GM12891 (cell line): Measurements from ENCODE around the gene TNFRSF25. TPM values are rescaled to one million over a fixed set of nuclear protein-coding genes. Genes with fewer than 3 reads are reported as not detected.

ENCODE experiments used
- DNase-seq: peaks from one replicate; pipeline ENCODE4 v3.0.0; 2011; ENCODE audit warnings: low spot score; ENCODE audit not compliant: insufficient read length
- FAIRE-seq: peaks from 2 replicates; lab custom pipeline; 2011; peaks lifted over from hg19 to GRCh38; lab: Jason Lieb, UNC
- PAX5 ChIP-seq: IDR thresholded peaks from 2 replicates; pipeline ENCODE4 v1.6.1; 2011; ENCODE audit warnings: low read length, moderate library complexity, mild to moderate bottlenecking; ENCODE audit not compliant: insufficient read depth, severe bottlenecking
- POLR2A ChIP-seq: IDR thresholded peaks from 2 replicates; pipeline ENCODE4 v1.6.1; 2011; ENCODE audit warnings: low read depth, low read length, control low read depth
- POLR2AphosphoS5 ChIP-seq: IDR thresholded peaks from 2 replicates; pipeline ENCODE4 v1.6.1; 2011; ENCODE audit warnings: low read depth, low read length, control low read depth
- POU2F2 ChIP-seq: IDR thresholded peaks from 2 replicates; pipeline ENCODE4 v1.6.1; 2011; ENCODE audit warnings: low read depth, mild to moderate bottlenecking, control low read depth, low read length, moderate library complexity
- SPI1 ChIP-seq: IDR thresholded peaks from 2 replicates; pipeline ENCODE4 v1.6.1; 2011; ENCODE audit warnings: low read depth, low read length, control low read depth
- TAF1 ChIP-seq: IDR thresholded peaks from 2 replicates; pipeline ENCODE4 v1.6.1; 2011; ENCODE audit warnings: low read depth, low read length, control low read depth
- polyA plus RNA-seq: library from polyadenylated mRNA; unstranded; fragments of >200 nt; gene quantifications from one replicate; pipeline ENCODE4 v1.2.1, GENCODE V29; 2012; ENCODE audit warnings: low read depth, missing spikeins, inconsistent platforms; ENCODE audit not compliant: missing spikeins

TNFRSF25 gene, protein sequence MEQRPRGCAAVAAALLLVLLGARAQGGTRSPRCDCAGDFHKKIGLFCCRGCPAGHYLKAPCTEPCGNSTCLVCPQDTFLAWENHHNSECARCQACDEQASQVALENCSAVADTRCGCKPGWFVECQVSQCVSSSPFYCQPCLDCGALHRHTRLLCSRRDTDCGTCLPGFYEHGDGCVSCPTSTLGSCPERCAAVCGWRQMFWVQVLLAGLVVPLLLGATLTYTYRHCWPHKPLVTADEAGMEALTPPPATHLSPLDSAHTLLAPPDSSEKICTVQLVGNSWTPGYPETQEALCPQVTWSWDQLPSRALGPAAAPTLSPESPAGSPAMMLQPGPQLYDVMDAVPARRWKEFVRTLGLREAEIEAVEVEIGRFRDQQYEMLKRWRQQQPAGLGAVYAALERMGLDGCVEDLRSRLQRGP
- 0.46 TPM for polyA plus RNA-seq

DNA sequence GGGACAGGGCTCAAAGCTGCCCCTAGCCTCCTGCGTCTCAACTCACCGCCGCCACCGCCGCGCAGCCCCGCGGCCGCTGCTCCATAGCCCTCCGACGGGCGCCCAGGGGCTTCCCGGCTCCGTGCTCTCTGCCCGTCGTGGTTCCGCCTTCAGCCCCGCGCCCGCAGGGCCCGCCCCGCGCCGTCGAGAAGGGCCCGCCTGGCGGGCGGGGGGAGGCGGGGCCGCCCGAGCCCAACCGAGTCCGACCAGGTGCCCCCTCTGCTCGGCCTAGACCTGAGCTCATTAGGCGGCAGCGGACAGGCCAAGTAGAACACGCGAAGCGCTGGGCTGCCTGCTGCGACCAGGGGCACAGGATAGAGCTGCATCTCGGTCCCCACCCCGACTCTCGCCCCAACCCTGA, at the start of gene TNFRSF25:
Gene TNFRSF25 (minus strand): TSS at position 151 of the 400 bp plus-strand sequence. CDS start 66 bp downstream, at position 85.
- TF ChIP-seq POU2F2 = no peak
- no peak for TF ChIP-seq PAX5
- TF ChIP-seq POLR2AphosphoS5 = no peak
- TF ChIP-seq TAF1 = no peak
- TF ChIP-seq SPI1 = no peak
- no peak for TF ChIP-seq POLR2A
- no peak for DNase-seq
- FAIRE-seq = no peak

DNA sequence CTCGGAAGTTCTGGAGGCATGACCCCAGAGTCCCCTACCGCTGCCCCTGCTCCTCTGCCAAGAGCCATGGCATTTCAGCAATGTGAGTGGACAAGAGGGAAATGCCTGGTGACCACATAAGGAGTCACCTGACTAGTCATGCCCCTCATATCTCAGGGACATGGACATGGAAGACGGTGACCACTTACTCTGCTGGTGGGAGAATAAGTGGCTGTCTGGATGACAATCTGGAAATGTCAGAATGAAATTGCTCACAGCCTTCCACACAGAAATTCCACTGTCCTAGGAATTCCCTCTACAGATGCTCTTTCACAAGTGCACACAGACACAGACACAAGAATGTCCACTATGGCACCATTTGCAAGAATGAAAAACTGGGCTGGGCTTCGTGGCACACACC, 49.8 kb upstream of the TNFRSF25 start:
- no peak for FAIRE-seq
- DNase-seq = no peak
- no peak for TF ChIP-seq POLR2AphosphoS5
- TF ChIP-seq TAF1 = no peak
- no peak for TF ChIP-seq POLR2A
- no peak for TF ChIP-seq SPI1
- TF ChIP-seq PAX5 = no peak
- TF ChIP-seq POU2F2 = no peak

DNA sequence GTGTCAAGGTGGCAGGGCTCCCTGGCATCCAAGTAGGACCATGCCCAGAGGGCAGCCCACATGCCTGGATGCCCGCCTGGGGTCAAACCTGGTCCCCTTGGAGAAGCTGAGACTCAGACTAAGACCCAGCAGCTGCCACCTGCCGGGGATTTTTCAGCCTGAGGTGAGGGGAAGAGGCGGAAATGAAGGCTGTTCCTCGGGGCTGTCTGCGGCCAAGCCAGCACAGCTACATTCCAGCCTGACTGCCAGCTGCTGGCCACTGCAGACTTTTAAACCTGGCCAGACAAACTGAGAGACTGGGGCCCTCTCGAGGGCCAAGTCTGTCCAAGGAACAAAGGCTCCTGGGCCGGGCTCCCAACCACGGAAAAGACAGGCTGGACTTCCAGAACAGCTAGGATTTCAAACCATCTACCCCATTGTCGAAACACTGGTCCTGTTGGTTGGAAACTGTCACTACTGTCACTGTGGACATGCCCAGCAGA, 47.4 kb upstream of the TNFRSF25 start:
- FAIRE-seq (no peak), DNase-seq (no peak)
- TF ChIP-seq SPI1 (no peak), POU2F2 (no peak), PAX5 (no peak), TAF1 (no peak), POLR2AphosphoS5 (no peak), POLR2A (no peak)

DNA sequence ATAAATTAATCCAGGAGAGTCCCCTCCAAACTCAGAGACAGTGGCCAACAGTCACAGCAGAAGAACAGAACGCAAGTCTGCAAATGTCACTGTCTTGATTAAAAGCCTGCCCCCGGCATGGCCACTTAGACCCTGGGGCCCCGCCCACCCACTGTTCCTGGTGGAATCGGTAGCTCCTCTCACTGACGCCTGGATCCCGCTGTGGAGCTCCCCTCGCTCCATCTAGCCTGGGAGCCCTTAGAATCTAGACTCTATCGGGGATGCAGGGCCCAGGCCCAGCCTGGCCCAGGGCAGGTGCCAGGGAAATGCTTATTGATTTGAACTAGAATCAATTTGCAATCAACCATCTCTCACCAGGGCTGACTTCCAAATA, 46.9 kb upstream of the TNFRSF25 start:
- TF ChIP-seq POU2F2 (no peak), SPI1 (no peak), PAX5 (no peak), TAF1 (no peak), POLR2A (no peak), POLR2AphosphoS5 (no peak)
- DNase-seq = no peak
- FAIRE-seq = no peak

DNA sequence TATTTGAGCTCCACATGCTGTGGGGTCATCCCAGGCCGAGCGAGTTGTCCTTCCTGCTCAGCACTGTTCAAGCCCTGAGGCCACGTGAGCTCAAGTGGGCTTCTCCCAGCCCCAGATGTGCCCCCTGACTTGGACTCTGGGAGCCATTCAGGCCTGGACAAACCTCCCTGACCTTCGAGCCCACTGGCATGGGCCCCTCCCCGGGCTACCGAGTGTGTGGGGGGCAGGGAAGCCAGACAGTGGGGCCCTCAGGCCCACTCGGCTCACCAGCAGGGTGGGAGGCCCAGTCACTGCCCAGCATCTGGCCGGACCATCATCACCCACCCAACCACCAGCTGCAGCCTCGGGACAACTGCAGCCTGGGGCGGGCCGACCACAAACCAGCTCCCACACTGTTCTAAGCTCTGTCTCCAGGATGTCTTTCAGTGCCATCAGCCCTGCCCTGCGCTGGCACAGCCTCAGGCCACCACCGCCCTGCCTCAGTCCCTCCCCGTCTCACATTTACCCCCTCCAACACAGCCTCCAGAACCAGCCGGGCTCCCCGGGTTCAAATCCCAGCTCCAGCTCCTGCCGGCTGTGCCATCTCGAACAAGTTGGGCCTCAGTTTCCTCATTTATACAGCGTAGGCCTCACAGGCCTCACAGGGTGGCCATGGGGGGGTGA, 46.4 kb upstream of the TNFRSF25 start:
- DNase-seq = no peak
- TF ChIP-seq POLR2AphosphoS5 (no peak), POU2F2 (no peak), PAX5 (no peak), TAF1 (no peak), POLR2A (no peak), SPI1 (no peak)
- FAIRE-seq = no peak

DNA sequence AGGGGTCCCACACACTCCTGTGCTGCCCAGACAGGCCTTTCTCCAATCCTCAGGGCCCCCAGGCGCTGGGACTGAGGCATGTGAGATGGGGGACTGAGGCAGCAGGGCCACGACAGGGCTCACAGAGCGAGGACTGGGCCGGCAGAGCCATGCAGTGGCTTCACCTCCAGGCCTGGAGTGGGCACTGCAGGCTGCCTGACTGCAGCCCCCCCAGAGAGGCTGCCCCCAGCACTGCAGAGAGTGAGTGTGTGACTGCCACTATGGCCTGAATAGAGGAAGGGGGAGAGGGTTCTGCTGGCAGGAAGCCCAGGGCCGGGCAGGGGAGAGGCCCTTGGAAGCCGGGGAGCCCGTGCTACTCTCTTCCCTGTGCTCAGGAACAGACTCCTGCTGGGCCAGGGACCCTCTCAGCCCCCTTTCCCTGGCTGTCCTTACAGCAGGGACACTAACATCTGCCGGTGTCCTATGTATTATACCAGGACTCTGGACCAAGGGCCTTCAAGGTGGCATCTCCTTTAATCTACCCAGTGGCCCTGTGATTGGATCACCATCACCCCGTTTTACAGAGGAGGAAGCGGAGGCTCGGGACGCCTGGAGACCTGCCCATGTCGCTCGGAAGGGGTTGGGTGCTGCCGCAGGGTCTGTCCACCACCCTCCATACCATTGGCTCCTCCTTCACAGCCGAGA, 45.7 kb upstream of the TNFRSF25 start:
- no peak for FAIRE-seq
- DNase-seq = no peak
- TF ChIP-seq POLR2A = no peak
- TF ChIP-seq POLR2AphosphoS5 = no peak
- no peak for TF ChIP-seq PAX5
- no peak for TF ChIP-seq TAF1
- TF ChIP-seq POU2F2 = no peak

DNA sequence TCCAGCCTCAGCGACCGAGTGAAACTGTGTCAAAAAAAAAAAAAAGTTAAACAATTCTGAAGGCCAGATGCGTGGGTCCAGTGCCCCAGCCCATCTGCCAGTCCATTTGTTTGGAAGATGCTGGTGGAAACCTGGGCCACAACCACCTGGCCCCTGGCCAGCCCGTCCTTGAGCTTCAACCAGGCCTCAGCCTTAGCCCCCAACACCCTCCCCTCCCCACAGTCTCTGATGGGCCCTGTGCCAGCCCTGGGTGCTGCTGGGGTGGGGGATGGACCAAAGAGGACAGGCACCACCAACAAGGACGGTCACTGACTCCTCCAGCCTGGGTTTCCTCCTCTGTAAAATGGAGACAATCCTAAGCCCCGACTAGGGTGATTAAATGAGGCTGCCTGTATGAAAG, 45.1 kb upstream of the TNFRSF25 start:
- no peak for TF ChIP-seq PAX5
- no peak for TF ChIP-seq POLR2A
- TF ChIP-seq POU2F2 = no peak
- TF ChIP-seq POLR2AphosphoS5 = no peak
- TF ChIP-seq TAF1 = no peak
- no peak for TF ChIP-seq SPI1
- no peak for DNase-seq
- FAIRE-seq = no peak

DNA sequence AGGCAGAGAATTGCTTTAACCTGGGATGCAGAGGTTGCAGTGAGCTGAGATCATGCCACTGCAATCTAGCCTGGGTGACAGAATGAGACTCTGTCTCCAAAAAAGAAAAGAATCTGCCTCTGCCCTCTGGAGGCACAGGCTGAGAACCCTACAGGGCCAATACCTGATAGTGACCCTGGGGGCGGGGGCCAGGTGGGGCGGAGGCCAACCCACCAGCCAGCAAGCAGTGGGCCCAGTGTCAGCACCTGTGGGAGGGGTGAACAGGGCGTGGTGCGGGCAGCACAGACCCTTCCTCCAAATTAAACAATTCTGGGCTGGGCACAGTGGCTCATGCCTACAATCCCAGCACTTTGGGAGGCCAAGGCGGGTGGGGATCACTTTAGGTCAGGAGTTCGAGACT, 44.5 kb upstream of the TNFRSF25 start:
- DNase-seq (no peak), FAIRE-seq (no peak)
- no peak for TF ChIP-seq TAF1

DNA sequence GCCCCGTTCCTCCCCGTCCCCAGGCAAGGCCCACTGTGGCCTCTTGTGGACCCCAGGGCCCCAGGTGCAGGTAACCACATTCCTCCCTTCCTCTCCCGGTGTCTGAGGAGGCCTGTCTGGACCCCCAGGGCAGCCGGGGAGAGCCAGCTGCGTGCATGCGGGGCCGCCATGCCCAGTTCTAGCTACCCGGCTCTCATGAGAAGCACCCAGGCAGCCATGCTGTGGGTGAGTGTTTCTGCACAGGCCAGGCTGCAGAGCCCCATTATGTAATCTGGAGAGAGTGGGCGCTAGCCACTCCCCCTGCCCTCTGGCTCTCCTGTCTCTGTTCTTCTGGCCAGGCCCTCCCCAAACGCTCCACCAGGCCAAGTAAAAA, 43.9 kb upstream of the TNFRSF25 start:
- FAIRE-seq (no peak), DNase-seq (peak; percentile 20)
- TF ChIP-seq TAF1 (no peak), POU2F2 (no peak), POLR2AphosphoS5 (no peak), POLR2A (no peak), PAX5 (no peak), SPI1 (no peak)
